ENCODE results near the gene ICAM3. TPM values are rescaled to one million over a fixed set of nuclear protein-coding genes. Genes with fewer than 3 reads are reported as not detected.
A peak's percentile ranks its signal among the peaks of the same experiment; 100 is the strongest.

The ICAM3 gene
- polyA plus RNA-seq, 10 donors = 4.5 to 15.8 (median 6.0) TPM

- no peak for DNase-seq
These were observed 18.0 kb downstream of the ICAM3 start for GRCh38 chr19:10321417-10321797.

DNA sequence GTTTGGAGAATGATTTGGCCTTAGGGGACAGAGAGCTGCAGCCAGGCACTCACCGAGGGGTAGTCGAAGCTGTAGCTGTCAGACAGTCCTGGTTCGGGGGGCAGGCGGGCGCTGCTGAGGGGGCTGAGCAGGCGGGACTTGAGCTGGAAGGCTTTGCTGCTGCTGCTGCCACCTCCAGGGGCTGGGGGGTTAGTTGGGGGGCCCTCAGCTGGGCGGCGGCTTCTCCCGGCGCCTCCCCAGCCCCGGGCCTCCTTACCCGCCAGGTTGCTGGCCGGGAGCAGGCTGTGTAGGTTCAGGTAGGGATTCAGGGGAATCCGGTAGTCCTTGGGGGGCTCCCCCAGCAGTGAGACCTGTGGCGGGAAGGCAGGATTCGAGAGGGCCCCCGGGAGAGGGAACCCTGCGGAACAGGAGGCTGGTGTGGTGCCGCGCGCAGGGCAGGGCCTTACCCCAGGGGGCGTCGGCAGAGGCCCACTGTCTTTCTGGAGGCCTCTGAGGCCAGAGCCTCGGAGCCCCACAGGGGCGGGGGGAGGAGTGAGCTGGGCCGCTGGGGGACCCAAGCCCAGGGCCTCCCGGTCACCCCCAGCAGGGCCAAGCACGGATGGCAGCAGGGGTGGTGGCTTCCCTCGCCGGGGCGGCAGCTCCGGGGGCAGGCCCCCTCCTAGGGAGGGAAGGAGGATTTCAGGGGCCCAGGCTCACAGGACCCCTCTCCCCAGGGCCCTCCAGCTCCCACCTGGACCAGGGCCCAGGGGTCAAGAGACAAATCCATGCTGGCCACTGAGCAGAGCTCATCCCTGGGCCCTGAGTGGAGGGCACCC, 18.6 kb downstream of the ICAM3 start:
- no peak for DNase-seq

- DNase-seq = no peak
These were observed 20.4 kb downstream of the ICAM3 start for GRCh38 chr19:10318807-10319682.

DNA sequence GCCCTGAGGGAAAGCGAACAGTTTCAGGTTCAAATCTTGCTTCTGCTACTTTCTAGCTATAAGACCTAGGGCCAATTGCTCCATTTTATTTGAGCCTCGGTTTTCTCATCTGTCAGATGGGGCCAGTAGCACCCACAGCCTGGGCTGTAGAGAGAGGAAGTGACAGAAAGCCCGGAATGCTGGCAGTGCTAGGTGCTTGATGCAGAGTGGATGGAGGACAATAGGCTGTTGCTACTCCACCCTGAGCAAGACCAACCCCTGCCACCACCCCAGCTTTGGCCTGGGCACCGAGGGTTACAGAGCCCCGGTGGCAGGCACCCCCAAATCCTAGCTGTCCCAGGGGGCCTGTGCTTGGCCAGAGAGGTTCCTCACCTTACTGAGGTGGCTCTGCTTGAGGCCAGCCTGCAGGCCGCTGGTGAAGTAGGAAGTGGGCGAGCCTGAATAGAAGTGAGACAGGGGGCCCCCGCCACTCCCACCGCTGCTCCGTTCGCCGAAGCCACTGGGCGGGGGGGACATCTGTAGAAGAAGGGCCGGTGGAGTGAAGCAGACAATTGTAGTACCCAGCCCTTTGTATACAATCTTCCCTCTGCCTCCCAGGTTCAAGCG, 21.5 kb downstream of the ICAM3 start:
- no peak for DNase-seq

GRCh38 chr19:10317045-10317856, 22.2 kb downstream of the ICAM3 start:
- DNase-seq = no peak

DNA sequence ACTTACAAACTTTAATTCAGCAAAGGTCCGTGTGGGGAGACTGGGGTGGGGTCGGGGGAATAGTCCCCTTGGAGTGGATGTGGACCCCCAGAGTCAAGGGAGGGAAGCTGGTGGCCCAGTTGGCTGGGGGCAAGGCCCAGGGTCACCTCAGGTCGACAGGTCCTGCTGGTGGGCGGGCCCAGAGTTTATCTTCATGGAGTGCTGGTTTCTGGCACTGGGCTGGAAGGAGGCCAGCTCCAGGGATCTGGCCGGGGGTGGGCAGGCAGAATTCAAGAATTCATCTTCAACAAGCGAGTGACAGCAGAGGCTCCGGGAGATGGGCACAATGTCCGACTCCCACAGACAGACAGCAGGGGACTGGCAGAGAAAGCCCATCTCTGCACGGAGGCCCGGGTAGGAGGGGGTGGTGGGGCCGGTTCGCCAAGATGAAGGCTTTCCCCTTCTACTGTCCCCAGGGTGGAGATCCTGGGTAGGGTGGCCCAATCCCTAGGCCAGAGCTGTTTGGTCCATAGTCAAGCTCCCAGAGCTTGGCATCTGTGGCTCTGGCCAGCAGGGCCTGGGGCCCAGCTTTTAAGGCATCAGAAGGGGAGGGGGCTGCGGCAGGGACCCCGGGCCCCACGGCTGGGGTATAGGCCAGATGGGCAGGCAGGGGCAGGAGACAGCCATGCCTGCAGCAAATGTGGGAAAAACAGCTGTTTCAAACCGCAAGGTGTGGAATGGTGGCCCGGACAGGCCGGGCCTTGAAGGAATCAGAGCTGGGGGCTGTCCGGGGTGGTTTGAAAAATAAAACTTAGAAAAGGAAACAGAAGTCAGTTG, 23.0 kb downstream of the ICAM3 start:
- no peak for DNase-seq

DNA sequence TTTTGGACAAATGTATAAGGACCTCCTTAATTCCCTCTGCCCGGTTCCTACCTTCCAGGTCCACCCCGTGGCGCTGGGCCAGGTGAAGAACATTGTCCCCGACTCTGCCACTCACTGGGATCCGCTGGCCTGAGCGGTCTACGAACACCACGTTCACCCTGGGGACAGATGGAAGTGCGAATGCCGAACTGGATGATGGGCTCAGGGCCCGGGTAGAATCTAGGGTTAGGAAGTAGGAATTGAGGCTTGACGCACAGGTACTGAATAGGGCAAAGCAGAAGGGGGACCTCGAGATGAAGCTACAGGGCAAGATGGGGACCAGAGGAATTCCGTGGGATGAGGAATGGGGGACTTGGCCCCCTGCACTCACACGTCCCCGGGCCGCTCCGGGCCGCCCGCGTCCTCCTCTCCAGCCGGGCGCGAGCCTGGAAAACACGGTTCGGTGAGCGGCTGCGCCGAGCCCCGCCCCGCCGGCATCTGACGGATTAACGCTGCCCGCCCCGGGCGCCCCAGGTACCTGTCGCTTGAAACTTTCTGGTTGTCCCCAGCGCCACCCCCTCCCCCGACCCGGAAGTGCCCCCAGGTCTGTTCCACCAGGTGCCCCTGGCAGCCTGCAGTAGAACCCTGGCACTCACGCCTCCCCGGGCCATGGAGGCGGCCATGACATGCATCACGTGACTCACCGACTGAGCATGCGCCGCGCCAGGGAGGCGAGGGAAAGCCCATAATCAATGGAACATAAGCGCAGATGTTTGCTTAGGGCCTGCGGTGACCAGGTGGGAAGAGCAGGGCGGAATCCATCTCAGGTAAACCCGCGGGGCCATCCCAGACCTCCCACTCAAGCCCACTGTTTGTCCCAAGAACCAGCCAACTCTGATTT, 23.8 kb downstream of the ICAM3 start, which contains the start of gene FDX2:
FDX2 (minus strand) TSS at position 681 of the 880 bp plus-strand sequence; CDS start at position 662, 19 bp downstream.
- peak; percentile 78 to 94 (median 89) for DNase-seq

- no peak for DNase-seq
These were observed 30.0 kb downstream of the ICAM3 start, which contains the start of gene ZGLP1 for GRCh38 chr19:10309423-10309822. ZGLP1 (minus strand) TSS chr19:10309815.

DNA sequence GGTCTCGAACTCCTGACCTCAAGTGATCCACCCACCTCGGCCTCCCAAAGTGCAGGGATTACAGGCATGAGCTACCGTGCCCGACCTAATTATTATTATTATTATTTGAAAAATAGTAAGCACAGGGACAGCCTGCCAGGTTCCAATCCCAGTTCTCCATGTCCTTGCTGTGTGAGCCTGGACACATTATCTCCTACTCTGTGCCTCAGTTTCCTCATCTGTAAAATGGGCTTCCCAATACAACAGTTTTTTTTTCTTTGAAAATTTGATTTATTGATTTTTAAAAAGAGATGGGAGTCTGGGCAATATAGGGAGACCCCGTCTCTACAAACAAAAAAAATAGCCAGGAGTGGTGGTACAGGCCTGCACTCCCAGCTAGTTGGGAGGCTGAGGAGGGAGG, 33.1 kb downstream of the ICAM3 start:
- no peak for DNase-seq

- DNase-seq = no peak
These were observed 34.2 kb downstream of the ICAM3 start for GRCh38 chr19:10305139-10305806.

DNA sequence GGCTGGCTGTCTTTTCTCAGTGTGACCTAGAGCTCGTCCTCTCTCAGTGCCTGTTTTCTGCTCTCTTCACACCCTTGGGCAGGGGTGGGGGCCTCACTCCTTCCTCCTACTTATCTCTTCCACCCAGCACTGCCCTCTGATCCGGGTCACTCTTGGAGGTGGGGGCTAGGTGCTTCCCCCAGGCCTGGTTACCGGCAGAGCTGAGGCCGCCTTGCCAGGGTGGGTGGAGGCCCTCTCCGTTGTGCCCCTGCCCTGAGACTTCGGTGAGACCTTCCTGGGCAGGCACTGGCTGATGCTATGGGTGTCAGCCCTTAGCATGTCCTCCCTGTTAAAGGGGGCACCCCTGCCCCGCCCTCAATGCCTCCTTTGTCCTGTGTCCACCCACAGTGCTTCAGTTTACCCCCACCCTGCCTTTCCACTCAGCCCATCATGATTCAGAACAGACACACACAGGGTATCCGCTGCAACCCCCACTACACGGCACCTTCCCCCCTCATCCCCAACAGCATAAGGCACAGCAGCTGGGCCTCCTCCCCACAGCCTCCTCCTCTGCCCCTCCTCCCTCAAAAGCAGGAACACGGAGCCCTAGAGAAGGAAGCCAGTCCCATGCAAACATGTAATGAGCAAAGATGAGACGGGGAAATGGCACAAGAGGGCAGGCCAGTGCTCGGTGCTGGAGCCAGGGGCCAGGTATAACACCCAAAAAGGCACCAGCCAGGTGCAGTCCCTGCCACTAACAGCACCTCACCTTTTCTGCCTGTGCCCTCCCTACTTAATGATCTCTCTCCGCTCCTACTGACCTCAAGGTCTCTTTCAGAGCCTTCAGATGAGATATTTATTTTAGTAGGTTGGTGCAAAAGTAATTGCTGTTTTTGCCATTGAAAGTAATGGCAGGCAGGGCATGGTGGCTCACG, 39.6 kb downstream of the ICAM3 start:
- DNase-seq = no peak

GRCh38 chr19:10295847-10296591, 43.4 kb downstream of the ICAM3 start:
- no peak for DNase-seq

- DNase-seq = peak in 1 of 3 donors; percentile 55
These were observed 44.0 kb downstream of the ICAM3 start for GRCh38 chr19:10295305-10295846.

DNA sequence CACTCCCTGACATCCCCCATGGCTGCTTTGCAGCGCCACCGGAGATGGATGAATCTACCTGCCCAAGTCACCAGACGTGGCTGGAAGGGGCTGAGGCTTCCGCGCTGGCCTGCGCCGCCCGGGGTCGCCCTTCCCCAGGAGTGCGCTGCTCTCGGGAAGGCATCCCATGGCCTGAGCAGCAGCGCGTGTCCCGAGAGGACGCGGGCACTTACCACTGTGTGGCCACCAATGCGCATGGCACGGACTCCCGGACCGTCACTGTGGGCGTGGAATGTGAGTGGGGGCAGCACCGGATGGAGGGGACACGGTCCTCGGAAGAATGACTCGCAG, 45.1 kb downstream of the ICAM3 start:
- DNase-seq = no peak

GRCh38 chr19:10293637-10294367, 45.6 kb downstream of the ICAM3 start:
- DNase-seq = no peak

Measured in muscle of back (tissue), 11 donors.